GM19240 (cell line): ENCODE results near the gene CHAF1B.

ENCODE experiments used
- DNase-seq: peaks from one replicate; pipeline ENCODE4 v3.0.0; 2011; ENCODE audit warnings: low spot score; ENCODE audit not compliant: insufficient read length

The CHAF1B gene

GRCh38 chr21:36427502-36427901 lies 42.3 kb downstream of the CHAF1B start:
- DNase-seq, result no peak

GRCh38 chr21:36428761-36429432 lies 43.7 kb downstream of the CHAF1B start:
- DNase-seq, result no peak

- DNase-seq, result peak; percentile 72
These were observed 44.9 kb downstream of the CHAF1B start for GRCh38 chr21:36429947-36430546.

GRCh38 chr21:36430841-36431240 lies 45.6 kb downstream of the CHAF1B start:
- DNase-seq, result no peak

GRCh38 chr21:36431252-36431651 lies 46.1 kb downstream of the CHAF1B start:
- DNase-seq, result no peak

- no peak for DNase-seq
These were observed 48.0 kb downstream of the CHAF1B start for GRCh38 chr21:36433059-36433709.

GRCh38 chr21:36434144-36434543 lies 49.0 kb downstream of the CHAF1B start:
- DNase-seq, result no peak

GRCh38 chr21:36436829-36437744 lies 51.9 kb downstream of the CHAF1B start:
- no peak for DNase-seq

GRCh38 chr21:36437745-36438128 lies 52.5 kb downstream of the CHAF1B start:
- no peak for DNase-seq

- no peak for DNase-seq
These were observed 56.5 kb downstream of the CHAF1B start for GRCh38 chr21:36441715-36442114.

- DNase-seq, result no peak
These were observed 61.1 kb downstream of the CHAF1B start for GRCh38 chr21:36446301-36446700.

GRCh38 chr21:36450511-36450910 lies 65.3 kb downstream of the CHAF1B start:
- DNase-seq, result no peak

GRCh38 chr21:36451506-36451905 lies 66.3 kb downstream of the CHAF1B start:
- DNase-seq, result no peak

- no peak for DNase-seq
These were observed 67.2 kb downstream of the CHAF1B start for GRCh38 chr21:36452281-36452825.

- DNase-seq, result no peak
These were observed 68.9 kb downstream of the CHAF1B start for GRCh38 chr21:36454093-36454531.

- no peak for DNase-seq
These were observed 69.5 kb downstream of the CHAF1B start for GRCh38 chr21:36454706-36455105.

GRCh38 chr21:36456729-36457414 lies 71.7 kb downstream of the CHAF1B start:
- DNase-seq, result no peak

- no peak for DNase-seq
These were observed 73.9 kb downstream of the CHAF1B start for GRCh38 chr21:36459098-36459497.

- no peak for DNase-seq
These were observed 75.7 kb downstream of the CHAF1B start for GRCh38 chr21:36460866-36461265.

- no peak for DNase-seq
These were observed 76.2 kb downstream of the CHAF1B start for GRCh38 chr21:36461277-36461917.
